ENCODE results near the gene SNRNP70.

DNA sequence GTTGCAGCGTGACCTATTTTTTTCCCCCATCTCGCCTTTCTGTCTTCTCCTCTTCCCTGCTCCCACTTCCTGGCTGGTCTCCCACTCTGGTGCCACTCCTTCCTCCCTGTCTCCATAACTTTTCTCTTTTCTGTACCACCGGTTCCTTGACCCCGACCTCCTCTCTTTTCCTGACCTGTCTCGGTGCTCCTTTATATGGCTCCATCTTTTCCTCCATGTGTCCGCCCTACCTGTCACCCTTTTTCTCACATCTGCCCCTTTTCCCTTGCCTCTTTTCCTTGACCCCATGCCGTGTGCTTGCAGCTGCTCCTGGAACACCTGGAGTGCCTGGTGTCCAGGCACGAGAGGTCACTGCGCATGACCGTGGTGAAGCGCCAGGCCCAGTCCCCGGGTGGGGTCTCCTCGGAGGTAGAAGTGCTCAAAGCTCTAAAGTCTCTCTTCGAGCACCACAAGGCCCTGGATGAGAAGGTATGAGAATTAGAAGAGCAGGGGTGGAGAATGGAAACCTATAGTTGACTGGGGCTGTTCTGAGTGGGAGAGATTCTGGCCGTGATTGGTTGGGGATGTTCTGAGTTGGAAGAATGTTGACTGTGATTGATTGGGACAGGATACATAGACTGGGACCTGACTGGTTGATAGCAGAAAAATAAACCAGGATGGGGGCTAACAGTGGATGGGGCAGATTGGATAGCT, 43.4 kb downstream of the SNRNP70 start:
- TF ChIP-seq, protein P1, sequence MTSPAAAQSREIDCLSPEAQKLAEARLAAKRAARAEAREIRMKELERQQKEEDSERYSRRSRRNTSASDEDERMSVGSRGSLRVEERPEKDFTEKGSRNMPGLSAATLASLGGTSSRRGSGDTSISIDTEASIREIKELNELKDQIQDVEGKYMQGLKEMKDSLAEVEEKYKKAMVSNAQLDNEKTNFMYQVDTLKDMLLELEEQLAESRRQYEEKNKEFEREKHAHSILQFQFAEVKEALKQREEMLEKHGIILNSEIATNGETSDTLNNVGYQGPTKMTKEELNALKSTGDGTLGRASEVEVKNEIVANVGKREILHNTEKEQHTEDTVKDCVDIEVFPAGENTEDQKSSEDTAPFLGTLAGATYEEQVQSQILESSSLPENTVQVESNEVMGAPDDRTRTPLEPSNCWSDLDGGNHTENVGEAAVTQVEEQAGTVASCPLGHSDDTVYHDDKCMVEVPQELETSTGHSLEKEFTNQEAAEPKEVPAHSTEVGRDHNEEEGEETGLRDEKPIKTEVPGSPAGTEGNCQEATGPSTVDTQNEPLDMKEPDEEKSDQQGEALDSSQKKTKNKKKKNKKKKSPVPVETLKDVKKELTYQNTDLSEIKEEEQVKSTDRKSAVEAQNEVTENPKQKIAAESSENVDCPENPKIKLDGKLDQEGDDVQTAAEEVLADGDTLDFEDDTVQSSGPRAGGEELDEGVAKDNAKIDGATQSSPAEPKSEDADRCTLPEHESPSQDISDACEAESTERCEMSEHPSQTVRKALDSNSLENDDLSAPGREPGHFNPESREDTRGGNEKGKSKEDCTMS (CRISPR knock-in tag; conservative IDR thresholded peaks at IDR 0.05) = no peak
- TF ChIP-seq ZKSCAN8 (CRISPR knock-in tag; IDR thresholded peaks at IDR 0.05; ENCODE audit: borderline replicate concordance) = no peak
- TF ChIP-seq RAD51 (IDR thresholded peaks at IDR 0.05; ENCODE audit: borderline replicate concordance) = no peak
- TF ChIP-seq, protein P2, sequence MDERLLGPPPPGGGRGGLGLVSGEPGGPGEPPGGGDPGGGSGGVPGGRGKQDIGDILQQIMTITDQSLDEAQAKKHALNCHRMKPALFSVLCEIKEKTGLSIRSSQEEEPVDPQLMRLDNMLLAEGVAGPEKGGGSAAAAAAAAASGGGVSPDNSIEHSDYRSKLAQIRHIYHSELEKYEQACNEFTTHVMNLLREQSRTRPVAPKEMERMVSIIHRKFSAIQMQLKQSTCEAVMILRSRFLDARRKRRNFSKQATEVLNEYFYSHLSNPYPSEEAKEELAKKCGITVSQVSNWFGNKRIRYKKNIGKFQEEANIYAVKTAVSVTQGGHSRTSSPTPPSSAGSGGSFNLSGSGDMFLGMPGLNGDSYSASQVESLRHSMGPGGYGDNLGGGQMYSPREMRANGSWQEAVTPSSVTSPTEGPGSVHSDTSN (CRISPR knock-in tag; IDR thresholded peaks at IDR 0.05) = no peak
- TF ChIP-seq ZNF12 (CRISPR knock-in tag; IDR thresholded peaks at IDR 0.05) = no peak
- TF ChIP-seq ZNF160 (CRISPR knock-in tag; IDR thresholded peaks at IDR 0.05) = no peak
- no peak for TF ChIP-seq HNF4A (CRISPR knock-in tag; IDR thresholded peaks at IDR 0.05)
- no peak for TF ChIP-seq ZNF616 (CRISPR knock-in tag; IDR thresholded peaks at IDR 0.05; ENCODE audit: low read depth)
- TF ChIP-seq, protein P3, sequence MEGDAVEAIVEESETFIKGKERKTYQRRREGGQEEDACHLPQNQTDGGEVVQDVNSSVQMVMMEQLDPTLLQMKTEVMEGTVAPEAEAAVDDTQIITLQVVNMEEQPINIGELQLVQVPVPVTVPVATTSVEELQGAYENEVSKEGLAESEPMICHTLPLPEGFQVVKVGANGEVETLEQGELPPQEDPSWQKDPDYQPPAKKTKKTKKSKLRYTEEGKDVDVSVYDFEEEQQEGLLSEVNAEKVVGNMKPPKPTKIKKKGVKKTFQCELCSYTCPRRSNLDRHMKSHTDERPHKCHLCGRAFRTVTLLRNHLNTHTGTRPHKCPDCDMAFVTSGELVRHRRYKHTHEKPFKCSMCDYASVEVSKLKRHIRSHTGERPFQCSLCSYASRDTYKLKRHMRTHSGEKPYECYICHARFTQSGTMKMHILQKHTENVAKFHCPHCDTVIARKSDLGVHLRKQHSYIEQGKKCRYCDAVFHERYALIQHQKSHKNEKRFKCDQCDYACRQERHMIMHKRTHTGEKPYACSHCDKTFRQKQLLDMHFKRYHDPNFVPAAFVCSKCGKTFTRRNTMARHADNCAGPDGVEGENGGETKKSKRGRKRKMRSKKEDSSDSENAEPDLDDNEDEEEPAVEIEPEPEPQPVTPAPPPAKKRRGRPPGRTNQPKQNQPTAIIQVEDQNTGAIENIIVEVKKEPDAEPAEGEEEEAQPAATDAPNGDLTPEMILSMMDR (CRISPR knock-in tag; IDR thresholded peaks at IDR 0.05) = no peak
- TF ChIP-seq NCOR1 (IDR thresholded peaks at IDR 0.05; ENCODE audit: borderline replicate concordance, low read length) = no peak
- TF ChIP-seq ZNF746 (CRISPR knock-in tag; IDR thresholded peaks at IDR 0.05) = no peak
- TF ChIP-seq, protein P4, sequence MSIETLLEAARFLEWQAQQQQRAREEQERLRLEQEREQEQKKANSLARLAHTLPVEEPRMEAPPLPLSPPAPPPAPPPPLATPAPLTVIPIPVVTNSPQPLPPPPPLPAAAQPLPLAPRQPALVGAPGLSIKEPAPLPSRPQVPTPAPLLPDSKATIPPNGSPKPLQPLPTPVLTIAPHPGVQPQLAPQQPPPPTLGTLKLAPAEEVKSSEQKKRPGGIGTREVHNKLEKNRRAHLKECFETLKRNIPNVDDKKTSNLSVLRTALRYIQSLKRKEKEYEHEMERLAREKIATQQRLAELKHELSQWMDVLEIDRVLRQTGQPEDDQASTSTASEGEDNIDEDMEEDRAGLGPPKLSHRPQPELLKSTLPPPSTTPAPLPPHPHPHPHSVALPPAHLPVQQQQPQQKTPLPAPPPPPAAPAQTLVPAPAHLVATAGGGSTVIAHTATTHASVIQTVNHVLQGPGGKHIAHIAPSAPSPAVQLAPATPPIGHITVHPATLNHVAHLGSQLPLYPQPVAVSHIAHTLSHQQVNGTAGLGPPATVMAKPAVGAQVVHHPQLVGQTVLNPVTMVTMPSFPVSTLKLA (IDR thresholded peaks at IDR 0.05) = no peak
- no peak for TF ChIP-seq KDM1A (CRISPR knock-in tag; IDR thresholded peaks at IDR 0.05)
- TF ChIP-seq CREM (IDR thresholded peaks at IDR 0.05) = no peak
- no peak for TF ChIP-seq CREM (CRISPR knock-in tag; IDR thresholded peaks at IDR 0.05)
